ENCODE data around the gene CLEC16A.

CLEC16A gene

GRCh38 chr16:10999300-10999699 lies 54.9 kb downstream of the CLEC16A start:
- DNase-seq (ENCODE audit: extremely low read depth, insufficient read length): no peak
- no peak for TF ChIP-seq CTCF (IDR thresholded peaks at IDR 0.05; ENCODE audit: insufficient read depth, low read length, poor library complexity, severe bottlenecking)
- Histone ChIP-seq H3K4me3 (replicated peaks; ENCODE audit: low read depth, low read length) (no peak overlapping the region), H3K27me3 (replicated peaks; ENCODE audit: control insufficient read depth, insufficient read depth, low read length) (no peaks in the 10 kb centered on the region), H3K36me3 (ENCODE audit: control insufficient read depth, insufficient read depth, low read length) (peaks cover 10% of the 10 kb centered on the region)

GRCh38 chr16:11001611-11002010 lies 57.2 kb downstream of the CLEC16A start:
- H3K27me3 ChIP-seq (replicated peaks; ENCODE audit: control insufficient read depth, insufficient read depth, low read length): no peaks in the 10 kb centered on the region
- peaks cover 8% of the 10 kb centered on the region for H3K36me3 ChIP-seq (ENCODE audit: control insufficient read depth, insufficient read depth, low read length)
- no peak for DNase-seq (ENCODE audit: extremely low read depth, insufficient read length)
- no peak overlapping the region for H3K4me3 ChIP-seq (replicated peaks; ENCODE audit: low read depth, low read length)
- TF ChIP-seq CTCF (IDR thresholded peaks at IDR 0.05; ENCODE audit: insufficient read depth, low read length, poor library complexity, severe bottlenecking): no peak

- H3K27me3 ChIP-seq (replicated peaks; ENCODE audit: control insufficient read depth, insufficient read depth, low read length): no peaks in the 10 kb centered on the region
- H3K4me3 ChIP-seq (replicated peaks; ENCODE audit: low read depth, low read length): no peak overlapping the region
- DNase-seq (ENCODE audit: extremely low read depth, insufficient read length): no peak
- peaks cover 11% of the 10 kb centered on the region for H3K36me3 ChIP-seq (ENCODE audit: control insufficient read depth, insufficient read depth, low read length)
- TF ChIP-seq CTCF (IDR thresholded peaks at IDR 0.05; ENCODE audit: insufficient read depth, low read length, poor library complexity, severe bottlenecking): no peak
Observed at GRCh38 chr16:11003141-11003540, 58.8 kb downstream of the CLEC16A start.

GRCh38 chr16:11004351-11004750 lies 60.0 kb downstream of the CLEC16A start:
- no peak overlapping the region for H3K4me3 ChIP-seq (replicated peaks; ENCODE audit: low read depth, low read length)
- no peaks in the 10 kb centered on the region for H3K27me3 ChIP-seq (replicated peaks; ENCODE audit: control insufficient read depth, insufficient read depth, low read length)
- TF ChIP-seq CTCF (IDR thresholded peaks at IDR 0.05; ENCODE audit: insufficient read depth, low read length, poor library complexity, severe bottlenecking): no peak
- H3K36me3 ChIP-seq (ENCODE audit: control insufficient read depth, insufficient read depth, low read length): peaks cover 12% of the 10 kb centered on the region
- DNase-seq (ENCODE audit: extremely low read depth, insufficient read length): no peak

GRCh38 chr16:11004973-11005610 lies 60.7 kb downstream of the CLEC16A start:
- Histone ChIP-seq H3K36me3 (ENCODE audit: control insufficient read depth, insufficient read depth, low read length) (peaks cover 12% of the 10 kb centered on the region), H3K4me3 (replicated peaks; ENCODE audit: low read depth, low read length) (no peak overlapping the region), H3K27me3 (replicated peaks; ENCODE audit: control insufficient read depth, insufficient read depth, low read length) (no peaks in the 10 kb centered on the region)
- no peak for TF ChIP-seq CTCF (IDR thresholded peaks at IDR 0.05; ENCODE audit: insufficient read depth, low read length, poor library complexity, severe bottlenecking)
- no peak for DNase-seq (ENCODE audit: extremely low read depth, insufficient read length)

GRCh38 chr16:11005611-11005975 lies 61.2 kb downstream of the CLEC16A start:
- no peak overlapping the region for H3K4me3 ChIP-seq (replicated peaks; ENCODE audit: low read depth, low read length)
- TF ChIP-seq CTCF (IDR thresholded peaks at IDR 0.05; ENCODE audit: insufficient read depth, low read length, poor library complexity, severe bottlenecking): no peak
- DNase-seq (ENCODE audit: extremely low read depth, insufficient read length): no peak
- no peaks in the 10 kb centered on the region for H3K27me3 ChIP-seq (replicated peaks; ENCODE audit: control insufficient read depth, insufficient read depth, low read length)
- peaks cover 12% of the 10 kb centered on the region for H3K36me3 ChIP-seq (ENCODE audit: control insufficient read depth, insufficient read depth, low read length)

All from GM06990 (cell line).